Measurements from ENCODE around the gene OR10J5.

DNA sequence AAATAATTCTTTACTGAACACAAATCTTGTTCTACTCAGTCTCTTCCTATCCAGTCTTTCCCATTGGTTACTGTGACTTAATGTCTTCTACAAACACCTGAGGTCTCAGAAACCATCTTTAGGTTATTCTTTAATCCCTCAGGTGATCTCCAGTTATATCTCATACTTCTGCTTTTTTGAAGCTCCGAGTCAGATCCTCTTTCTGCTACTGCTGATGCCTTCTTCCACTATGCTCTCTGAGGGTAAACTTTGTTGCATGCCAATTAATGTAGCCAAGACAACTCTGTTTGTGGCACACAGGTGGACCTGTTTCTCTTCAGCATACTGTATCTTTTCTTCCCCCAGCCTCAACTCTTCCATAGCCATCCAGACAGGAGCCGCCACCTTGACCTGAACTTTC, 48.7 kb upstream of the OR10J5 start:
- TF ChIP-seq CTCF (IDR thresholded peaks at IDR 0.05) (no peak), POLR2A (IDR thresholded peaks at IDR 0.05) (no peak), EP300 (IDR thresholded peaks at IDR 0.05) (no peak)

Data from tibial nerve (tissue), 4 donors.